Hepatocyte (in vitro differentiated cells): ENCODE results near the gene ZNF319. TPM values are rescaled to one million over a fixed set of nuclear protein-coding genes. Genes with fewer than 3 reads are reported as not detected.

ENCODE experiments used
- DNase-seq: peaks from one replicate; pipeline ENCODE4 v3.0.0-alpha.2; 2016; ENCODE audit warnings: low spot score
- H2AFZ ChIP-seq: fragments of 200-600 bp; sonication (generic); 2 replicates; pipeline ENCODE4 v1.6.0; 2016; ENCODE audit warnings: antibody characterized with exemption, mild to moderate bottlenecking
- H3K27ac ChIP-seq: fragments of 200-600 bp; sonication (generic); 2 replicates; pipeline ENCODE4 v1.5.1; 2016; ENCODE audit warnings: mild to moderate bottlenecking
- H3K27me3 ChIP-seq: fragments of 200-600 bp; sonication (generic); 2 replicates; pipeline ENCODE4 v1.6.1; 2016
- H3K36me3 ChIP-seq: fragments of 200-600 bp; sonication (generic); replicated peaks from 2 replicates; pipeline ENCODE4 v1.5.1; 2016; ENCODE audit warnings: low read depth; ENCODE audit not compliant: insufficient read depth
- H3K4me1 ChIP-seq: fragments of 200-600 bp; sonication (generic); 2 replicates; pipeline ENCODE4 v1.5.1; 2016; ENCODE audit warnings: mild to moderate bottlenecking, moderate library complexity; ENCODE audit not compliant: insufficient read depth
- H3K4me2 ChIP-seq: fragments of 200-600 bp; sonication (generic); 2 replicates; pipeline ENCODE4 v1.6.0; 2016
- H3K4me3 ChIP-seq: fragments of 200-600 bp; sonication (generic); 2 replicates; pipeline ENCODE4 v1.5.1; 2016; ENCODE audit warnings: mild to moderate bottlenecking
- H3K79me2 ChIP-seq: fragments of 200-600 bp; sonication (generic); 2 replicates; pipeline ENCODE4 v1.6.0; 2017; ENCODE audit warnings: mild to moderate bottlenecking
- H3K9me2 ChIP-seq: fragments of 200-600 bp; sonication (generic); replicated peaks from 2 replicates; pipeline ENCODE4 v1.6.0; 2017; ENCODE audit warnings: mild to moderate bottlenecking; ENCODE audit not compliant: insufficient read depth
- H3K9me3 ChIP-seq: fragments of 200-600 bp; sonication (generic); 2 replicates; pipeline ENCODE4 v1.5.1; 2016; ENCODE audit warnings: low read depth, mild to moderate bottlenecking
- H4K20me1 ChIP-seq: fragments of 200-600 bp; sonication (generic); 2 replicates; pipeline ENCODE4 v1.6.0; 2016; ENCODE audit warnings: mild to moderate bottlenecking; ENCODE audit not compliant: insufficient read depth, poor library complexity, severe bottlenecking
- CTCF ChIP-seq: fragments of 200-600 bp; sonication (generic); IDR thresholded peaks from 2 replicates; pipeline ENCODE4 v1.5.1; 2016; ENCODE audit warnings: antibody characterized with exemption, mild to moderate bottlenecking; ENCODE audit not compliant: poor library complexity
- EZH2 ChIP-seq: fragments of 200-600 bp; sonication (generic); IDR thresholded peaks from 2 replicates; pipeline ENCODE4 v1.6.1; 2016; ENCODE audit warnings: antibody characterized with exemption, mild to moderate bottlenecking, borderline replicate concordance
- EZH2phosphoT487 ChIP-seq: fragments of 200-600 bp; sonication (generic); IDR thresholded peaks from one replicate; pipeline ENCODE4 v1.6.1; 2018; ENCODE audit warnings: antibody characterized with exemption, mild to moderate bottlenecking, low read depth, moderate library complexity; ENCODE audit not compliant: unreplicated experiment, severe bottlenecking
- WGBS: methylation state at CpG from one replicate; pipeline ENCODE4 v1.1.6; 2016; ENCODE audit warnings: low lambda C conversion rate; ENCODE audit errors: missing lambda C conversion rate; 5-methylcytosine and 5-hydroxymethylcytosine counted together
- polyA plus RNA-seq: library from polyadenylated mRNA; unstranded; fragments of >200 nt; fragmentation: Nextera tagmentation; extraction: Ambion mirVana; gene quantifications from 2 replicates; pipeline ENCODE4 v1.2.1, GENCODE V29; 2016
- total RNA-seq: library from RNA; depleted of rRNA; stranded (reverse); fragments of >200 nt; gene quantifications from 2 replicates; pipeline ENCODE4 v1.2.3, GENCODE V29; 2014

The ZNF319 gene
- total and polyA plus RNA-seq, 2 experiments from 2014 or later: 5.3 to 8.3 TPM

- H3K27ac ChIP-seq: no peak overlapping the region
- DNase-seq: no peak
- H3K4me1 ChIP-seq: no peaks in the 10 kb centered on the region
- no peak overlapping the region for H2AFZ ChIP-seq
- WGBS: 82% methylated on average over 13 of the region's 13 CpGs
- H3K27me3 ChIP-seq: no peaks in the 10 kb centered on the region
- no peak overlapping the region for H3K4me3 ChIP-seq
- no peak for TF ChIP-seq EZH2phosphoT487
- no peak for TF ChIP-seq EZH2
- TF ChIP-seq CTCF: no peak
- H4K20me1 ChIP-seq: no peaks in the 10 kb centered on the region
- H3K9me2 ChIP-seq: no peaks in the 10 kb centered on the region
- no peaks in the 10 kb centered on the region for H3K79me2 ChIP-seq
- H3K4me2 ChIP-seq: no peak overlapping the region
- H3K9me3 ChIP-seq: no peaks in the 10 kb centered on the region
- H3K36me3 ChIP-seq: no peaks in the 10 kb centered on the region
Observed at GRCh38 chr16:57970319-57970718, 30.2 kb downstream of the ZNF319 start.

DNA sequence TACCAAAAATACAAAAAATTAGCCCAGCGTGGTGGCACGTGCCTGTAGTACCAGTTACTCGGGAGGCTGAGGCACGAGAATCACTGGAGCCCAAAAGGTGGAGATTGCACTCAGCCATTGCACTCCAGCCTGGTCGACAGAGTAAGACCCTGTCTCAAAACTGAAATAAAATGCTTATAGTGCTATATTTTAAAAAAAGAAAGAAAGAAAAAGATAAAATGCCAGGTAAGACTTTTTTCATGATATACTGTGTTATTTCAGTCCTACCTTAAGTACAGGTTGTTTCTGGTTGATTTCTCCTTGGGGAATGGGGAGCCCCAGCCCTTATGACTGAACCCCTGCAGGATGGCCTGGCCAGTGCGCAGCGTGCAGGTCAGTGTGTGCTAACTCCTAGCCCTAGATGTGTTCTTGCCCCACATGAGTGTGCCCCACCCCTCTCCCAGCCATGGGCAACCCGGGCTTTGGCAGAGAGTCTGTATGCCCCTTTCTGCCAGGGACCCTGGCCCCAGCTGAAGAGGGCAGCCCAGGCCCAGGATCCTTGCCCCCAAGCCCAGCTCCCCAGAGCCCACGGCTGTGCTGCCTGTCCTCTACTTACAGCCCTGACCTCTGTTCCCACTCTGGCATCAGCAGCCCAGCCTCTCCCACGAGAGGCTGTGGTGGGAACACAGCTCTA, 30.9 kb downstream of the ZNF319 start:
- H3K27ac ChIP-seq: no peak overlapping the region
- H3K4me3 ChIP-seq: no peak overlapping the region
- no peak overlapping the region for H2AFZ ChIP-seq
- DNase-seq: no peak
- H3K9me2 ChIP-seq: no peaks in the 10 kb centered on the region
- no peaks in the 10 kb centered on the region for H3K9me3 ChIP-seq
- WGBS: 91% methylated on average over 10 of the region's 10 CpGs
- TF ChIP-seq CTCF (no peak), EZH2phosphoT487 (no peak), EZH2 (no peak)
- H3K4me2 ChIP-seq: no peak overlapping the region
- H3K4me1 ChIP-seq: no peaks in the 10 kb centered on the region
- no peaks in the 10 kb centered on the region for H3K27me3 ChIP-seq
- no peaks in the 10 kb centered on the region for H3K79me2 ChIP-seq
- H4K20me1 ChIP-seq: no peaks in the 10 kb centered on the region
- no peaks in the 10 kb centered on the region for H3K36me3 ChIP-seq

DNA sequence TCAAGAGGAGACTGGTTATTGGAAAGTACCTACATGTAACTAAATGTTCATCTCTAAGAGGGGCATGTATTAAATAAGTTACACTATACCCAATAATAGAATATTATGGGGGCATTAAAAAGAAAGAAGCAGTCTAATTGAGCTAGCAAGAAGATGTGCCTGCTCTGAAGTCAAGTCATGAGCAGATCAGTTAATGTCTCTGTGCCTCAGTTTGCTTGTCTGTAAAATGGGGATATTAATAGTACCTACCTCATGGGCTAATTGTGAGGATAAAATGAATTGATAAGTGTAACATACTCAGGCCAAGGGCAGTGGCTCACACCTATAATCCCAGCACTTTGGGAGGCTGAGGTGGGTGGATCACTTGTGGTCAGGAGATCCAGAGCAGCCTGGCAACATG, 32.6 kb downstream of the ZNF319 start:
- Histone ChIP-seq H3K9me2 (no peaks in the 10 kb centered on the region), H3K4me3 (no peak overlapping the region), H3K79me2 (no peaks in the 10 kb centered on the region), H4K20me1 (no peaks in the 10 kb centered on the region), H3K9me3 (no peaks in the 10 kb centered on the region), H3K4me1 (no peaks in the 10 kb centered on the region), H3K4me2 (no peak overlapping the region), H2AFZ (no peak overlapping the region), H3K36me3 (no peaks in the 10 kb centered on the region), H3K27me3 (no peaks in the 10 kb centered on the region), H3K27ac (no peak overlapping the region)
- DNase-seq: no peak
- TF ChIP-seq EZH2 (no peak), EZH2phosphoT487 (no peak), CTCF (no peak)

- H3K9me3 ChIP-seq: no peaks in the 10 kb centered on the region
- no peaks in the 10 kb centered on the region for H3K4me1 ChIP-seq
- H3K27ac ChIP-seq: no peak overlapping the region
- no peak for TF ChIP-seq CTCF
- TF ChIP-seq EZH2: no peak
- TF ChIP-seq EZH2phosphoT487: no peak
- no peaks in the 10 kb centered on the region for H3K27me3 ChIP-seq
- no peak overlapping the region for H2AFZ ChIP-seq
- no peak overlapping the region for H3K4me3 ChIP-seq
- DNase-seq: no peak
- no peak overlapping the region for H3K4me2 ChIP-seq
- WGBS: 93% methylated on average over 9 of the region's 9 CpGs
- no peaks in the 10 kb centered on the region for H4K20me1 ChIP-seq
- H3K79me2 ChIP-seq: no peaks in the 10 kb centered on the region
- no peaks in the 10 kb centered on the region for H3K36me3 ChIP-seq
- H3K9me2 ChIP-seq: no peaks in the 10 kb centered on the region
Observed at GRCh38 chr16:57966986-57967385, 33.5 kb downstream of the ZNF319 start.
